WTC11 (cell line): Measurements from ENCODE around the gene TGM4. TPM values are rescaled to one million over a fixed set of nuclear protein-coding genes. Genes with fewer than 3 reads are reported as not detected.

ENCODE experiments used
- ATAC-seq: fragments of 200-7000 bp; cut with Tn5 transposase; 2 replicates; pipeline ENCODE4 v1.10.0; 2021; ENCODE audit warnings: mild to moderate bottlenecking, moderate library complexity
- CTCF ChIA-PET: fragments of 300-600 bp; sonication (Branson Sonifier 250); formaldehyde crosslinking; loops from one replicate; lab custom pipeline; 2021; ENCODE audit warnings: antibody characterized with exemption; lab: Charles Lee
- POLR2A ChIA-PET: fragments of 350-600 bp; sonication (Branson Sonifier 250); formaldehyde crosslinking; loops from one replicate; lab custom pipeline; 2021; ENCODE audit warnings: antibody characterized with exemption; lab: Charles Lee
- DNase-seq: peaks from one replicate; pipeline ENCODE4 v3.0.0; 2021; ENCODE audit warnings: low spot score
- H3K27ac Mint-ChIP-seq: 2 replicates; pipeline ENCODE4 v1.8.0; 2021; ENCODE audit warnings: mixed read lengths
- H3K27me3 Mint-ChIP-seq: 2 replicates; pipeline ENCODE4 v1.8.0; 2021; ENCODE audit warnings: low read depth, mild to moderate bottlenecking, moderate library complexity, mixed read lengths
- H3K36me3 Mint-ChIP-seq: 2 replicates; pipeline ENCODE4 v1.8.0; 2021; ENCODE audit warnings: mixed read lengths
- H3K4me1 Mint-ChIP-seq: 2 replicates; pipeline ENCODE4 v1.8.0; 2022; ENCODE audit warnings: mixed read lengths
- H3K4me3 Mint-ChIP-seq: 2 replicates; pipeline ENCODE4 v1.8.0; 2021; ENCODE audit warnings: mild to moderate bottlenecking, moderate library complexity, mixed read lengths
- H3K9me3 Mint-ChIP-seq: 2 replicates; pipeline ENCODE4 v1.8.0; 2021; ENCODE audit warnings: mixed read lengths
- ATF1 ChIP-seq: sonication (generic); formaldehyde crosslinking; IDR thresholded peaks from 2 replicates; pipeline ENCODE4 v1.8.1; 2023; ENCODE audit warnings: mild to moderate bottlenecking, moderate library complexity, missing genetic modification reagents
- ATF3 ChIP-seq: sonication (generic); formaldehyde crosslinking; conservative IDR thresholded peaks from 2 replicates; pipeline ENCODE4 v1.8.1; 2022; ENCODE audit warnings: mild to moderate bottlenecking, missing genetic modification reagents
- CREB1 ChIP-seq: sonication (generic); formaldehyde crosslinking; IDR thresholded peaks from 2 replicates; pipeline ENCODE4 v1.8.0; 2023; ENCODE audit warnings: mild to moderate bottlenecking, missing genetic modification reagents
- ETV6 ChIP-seq: sonication (generic); formaldehyde crosslinking; IDR thresholded peaks from 2 replicates; pipeline ENCODE4 v1.8.1; 2022; ENCODE audit warnings: mild to moderate bottlenecking, missing genetic modification reagents
- FOXJ3 ChIP-seq: sonication (generic); formaldehyde crosslinking; IDR thresholded peaks from 2 replicates; pipeline ENCODE4 v1.9.0; 2021; ENCODE audit warnings: missing genetic modification reagents, mild to moderate bottlenecking, borderline replicate concordance
- GRHL2 ChIP-seq: fragments of 250-450 bp; sonication (Bioruptor Pico); IDR thresholded peaks from 2 replicates; pipeline ENCODE4 v1.8.0; 2022; ENCODE audit warnings: mild to moderate bottlenecking, moderate library complexity; ENCODE audit not compliant: insufficient replicate concordance, severe bottlenecking
- GTF2I ChIP-seq: fragments of 250-450 bp; sonication (Bioruptor Pico); conservative IDR thresholded peaks from 2 replicates; pipeline ENCODE4 v1.4.0; 2021; ENCODE audit warnings: mild to moderate bottlenecking
- HMGA2 ChIP-seq: fragments of 250-450 bp; sonication (Bioruptor Pico); IDR thresholded peaks from 2 replicates; pipeline ENCODE4 v1.4.0; 2021; ENCODE audit warnings: mild to moderate bottlenecking, moderate library complexity
- HMGXB4 ChIP-seq: sonication (generic); formaldehyde crosslinking; IDR thresholded peaks from 2 replicates; pipeline ENCODE4 v1.8.1; 2023; ENCODE audit warnings: mild to moderate bottlenecking, moderate library complexity, missing genetic modification reagents
- JAZF1 ChIP-seq: fragments of 250-450 bp; sonication (Bioruptor Pico); IDR thresholded peaks from 2 replicates; pipeline ENCODE4 v1.9.0; 2021; ENCODE audit warnings: moderate library complexity, mild to moderate bottlenecking, inconsistent platforms
- NR3C1 ChIP-seq: sonication (generic); formaldehyde crosslinking; conservative IDR thresholded peaks from 2 replicates; pipeline ENCODE4 v1.8.1; 2023; ENCODE audit warnings: low read depth, mild to moderate bottlenecking, missing genetic modification reagents
- OVOL2 ChIP-seq: fragments of 250-450 bp; sonication (Bioruptor Pico); IDR thresholded peaks from 2 replicates; pipeline ENCODE4 v1.9.0; 2021; ENCODE audit warnings: mild to moderate bottlenecking, borderline replicate concordance
- RELA ChIP-seq: sonication (generic); formaldehyde crosslinking; IDR thresholded peaks from 2 replicates; pipeline ENCODE4 v1.8.1; 2022; ENCODE audit warnings: missing genetic modification reagents, mild to moderate bottlenecking, borderline replicate concordance
- TEAD4 ChIP-seq: sonication (generic); formaldehyde crosslinking; IDR thresholded peaks from 2 replicates; pipeline ENCODE4 v1.8.0; 2022; ENCODE audit warnings: mild to moderate bottlenecking, missing genetic modification reagents
- ZNF138 ChIP-seq: sonication (generic); formaldehyde crosslinking; conservative IDR thresholded peaks from 2 replicates; pipeline ENCODE4 v1.8.1; 2022; ENCODE audit warnings: mild to moderate bottlenecking, moderate library complexity, missing genetic modification reagents
- total RNA-seq: library from RNA; stranded (reverse); gene quantifications from 3 replicates; pipeline ENCODE4 v1.2.3, GENCODE V29; 2021
- TF ChIP-seq, protein P1 (sequence below): sonication (generic); formaldehyde crosslinking; IDR thresholded peaks from 2 replicates; pipeline ENCODE4 v1.8.0; 2022; ENCODE audit warnings: mild to moderate bottlenecking, missing genetic modification reagents
- TF ChIP-seq, protein P2 (sequence below): sonication (generic); formaldehyde crosslinking; conservative IDR thresholded peaks from 2 replicates; pipeline ENCODE4 v1.8.1; 2023; ENCODE audit warnings: mild to moderate bottlenecking, low read depth, missing genetic modification reagents, moderate library complexity
- TF ChIP-seq, protein P3 (sequence below): sonication (generic); formaldehyde crosslinking; IDR thresholded peaks from 2 replicates; pipeline ENCODE4 v1.8.1; 2023; ENCODE audit warnings: mild to moderate bottlenecking, missing genetic modification reagents, moderate library complexity
- TF ChIP-seq, protein P4 (sequence below): sonication (generic); formaldehyde crosslinking; IDR thresholded peaks from 2 replicates; pipeline ENCODE4 v1.8.1; 2023; ENCODE audit warnings: mild to moderate bottlenecking, missing genetic modification reagents
- TF ChIP-seq, protein P5 (sequence below): sonication (generic); formaldehyde crosslinking; IDR thresholded peaks from 2 replicates; pipeline ENCODE4 v1.8.1; 2022; ENCODE audit warnings: low read depth, missing genetic modification reagents, borderline replicate concordance

TGM4 gene
- total RNA-seq, 1 experiment from 2014 or later = not detected

DNA sequence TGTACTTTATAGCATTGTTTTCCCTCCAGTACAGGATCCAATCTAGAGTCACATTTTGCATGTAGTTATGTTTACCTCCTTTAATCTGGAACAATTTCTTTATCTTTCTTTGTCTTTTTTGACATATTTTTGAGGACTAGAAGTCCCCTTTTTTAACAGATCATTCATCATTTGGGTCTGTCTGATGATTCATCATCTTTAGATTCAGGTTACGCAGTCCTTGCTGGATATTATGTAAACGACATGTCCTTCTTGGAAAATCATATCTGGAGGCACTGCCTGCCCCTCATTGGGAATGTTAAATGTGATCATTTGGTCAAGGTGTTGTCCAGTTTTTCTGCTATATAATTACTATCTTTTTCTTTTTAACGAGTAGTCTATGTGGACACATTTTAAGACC, 18.3 kb downstream of the TGM4 start:
- DNase-seq (no peak), ATAC-seq (no peak)
- Mint-ChIP-seq H3K4me1 (peaks cover 26% of the 10 kb centered on the region), H3K9me3 (peaks cover 11% of the 10 kb centered on the region), H3K27ac (no peak overlapping the region), H3K36me3 (no peaks in the 10 kb centered on the region), H3K27me3 (no peaks in the 10 kb centered on the region), H3K4me3 (no peak overlapping the region)
- ChIA-PET POLR2A (no interaction called here), CTCF (no interaction called here)
- no peak for TF ChIP-seq TEAD4 (CRISPR knock-in tag)
- TF ChIP-seq, protein P1, sequence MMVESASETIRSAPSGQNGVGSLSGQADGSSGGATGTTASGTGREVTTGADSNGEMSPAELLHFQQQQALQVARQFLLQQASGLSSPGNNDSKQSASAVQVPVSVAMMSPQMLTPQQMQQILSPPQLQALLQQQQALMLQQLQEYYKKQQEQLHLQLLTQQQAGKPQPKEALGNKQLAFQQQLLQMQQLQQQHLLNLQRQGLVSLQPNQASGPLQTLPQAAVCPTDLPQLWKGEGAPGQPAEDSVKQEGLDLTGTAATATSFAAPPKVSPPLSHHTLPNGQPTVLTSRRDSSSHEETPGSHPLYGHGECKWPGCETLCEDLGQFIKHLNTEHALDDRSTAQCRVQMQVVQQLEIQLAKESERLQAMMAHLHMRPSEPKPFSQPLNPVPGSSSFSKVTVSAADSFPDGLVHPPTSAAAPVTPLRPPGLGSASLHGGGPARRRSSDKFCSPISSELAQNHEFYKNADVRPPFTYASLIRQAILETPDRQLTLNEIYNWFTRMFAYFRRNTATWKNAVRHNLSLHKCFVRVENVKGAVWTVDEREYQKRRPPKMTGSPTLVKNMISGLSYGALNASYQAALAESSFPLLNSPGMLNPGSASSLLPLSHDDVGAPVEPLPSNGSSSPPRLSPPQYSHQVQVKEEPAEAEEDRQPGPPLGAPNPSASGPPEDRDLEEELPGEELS (CRISPR knock-in tag) = no peak
- no peak for TF ChIP-seq GRHL2 (CRISPR knock-in tag)
- TF ChIP-seq HMGA2 = no peak
- TF ChIP-seq, protein P2, sequence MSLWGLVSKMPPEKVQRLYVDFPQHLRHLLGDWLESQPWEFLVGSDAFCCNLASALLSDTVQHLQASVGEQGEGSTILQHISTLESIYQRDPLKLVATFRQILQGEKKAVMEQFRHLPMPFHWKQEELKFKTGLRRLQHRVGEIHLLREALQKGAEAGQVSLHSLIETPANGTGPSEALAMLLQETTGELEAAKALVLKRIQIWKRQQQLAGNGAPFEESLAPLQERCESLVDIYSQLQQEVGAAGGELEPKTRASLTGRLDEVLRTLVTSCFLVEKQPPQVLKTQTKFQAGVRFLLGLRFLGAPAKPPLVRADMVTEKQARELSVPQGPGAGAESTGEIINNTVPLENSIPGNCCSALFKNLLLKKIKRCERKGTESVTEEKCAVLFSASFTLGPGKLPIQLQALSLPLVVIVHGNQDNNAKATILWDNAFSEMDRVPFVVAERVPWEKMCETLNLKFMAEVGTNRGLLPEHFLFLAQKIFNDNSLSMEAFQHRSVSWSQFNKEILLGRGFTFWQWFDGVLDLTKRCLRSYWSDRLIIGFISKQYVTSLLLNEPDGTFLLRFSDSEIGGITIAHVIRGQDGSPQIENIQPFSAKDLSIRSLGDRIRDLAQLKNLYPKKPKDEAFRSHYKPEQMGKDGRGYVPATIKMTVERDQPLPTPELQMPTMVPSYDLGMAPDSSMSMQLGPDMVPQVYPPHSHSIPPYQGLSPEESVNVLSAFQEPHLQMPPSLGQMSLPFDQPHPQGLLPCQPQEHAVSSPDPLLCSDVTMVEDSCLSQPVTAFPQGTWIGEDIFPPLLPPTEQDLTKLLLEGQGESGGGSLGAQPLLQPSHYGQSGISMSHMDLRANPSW (CRISPR knock-in tag) = no peak
- TF ChIP-seq ZNF138 (CRISPR knock-in tag) = no peak
- TF ChIP-seq ETV6 (CRISPR knock-in tag) = no peak

GRCh38 chr3:44893097-44893496, 18.7 kb downstream of the TGM4 start:
- H3K9me3 Mint-ChIP-seq = peaks cover 11% of the 10 kb centered on the region
- TF ChIP-seq FOXJ3 (CRISPR knock-in tag) (no peak), ATF1 (CRISPR knock-in tag) (no peak), OVOL2 (CRISPR knock-in tag) (no peak), HMGXB4 (CRISPR knock-in tag) (no peak), NR3C1 (no peak), ATF3 (CRISPR knock-in tag) (no peak), GTF2I (CRISPR knock-in tag) (no peak), RELA (CRISPR knock-in tag) (no peak), CREB1 (no peak), JAZF1 (CRISPR knock-in tag) (no peak), ETV6 (CRISPR knock-in tag) (no peak), TEAD4 (CRISPR knock-in tag) (no peak)
- TF ChIP-seq, protein P3, sequence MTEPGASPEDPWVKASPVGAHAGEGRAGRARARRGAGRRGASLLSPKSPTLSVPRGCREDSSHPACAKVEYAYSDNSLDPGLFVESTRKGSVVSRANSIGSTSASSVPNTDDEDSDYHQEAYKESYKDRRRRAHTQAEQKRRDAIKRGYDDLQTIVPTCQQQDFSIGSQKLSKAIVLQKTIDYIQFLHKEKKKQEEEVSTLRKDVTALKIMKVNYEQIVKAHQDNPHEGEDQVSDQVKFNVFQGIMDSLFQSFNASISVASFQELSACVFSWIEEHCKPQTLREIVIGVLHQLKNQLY = no peak
- TF ChIP-seq, protein P4, sequence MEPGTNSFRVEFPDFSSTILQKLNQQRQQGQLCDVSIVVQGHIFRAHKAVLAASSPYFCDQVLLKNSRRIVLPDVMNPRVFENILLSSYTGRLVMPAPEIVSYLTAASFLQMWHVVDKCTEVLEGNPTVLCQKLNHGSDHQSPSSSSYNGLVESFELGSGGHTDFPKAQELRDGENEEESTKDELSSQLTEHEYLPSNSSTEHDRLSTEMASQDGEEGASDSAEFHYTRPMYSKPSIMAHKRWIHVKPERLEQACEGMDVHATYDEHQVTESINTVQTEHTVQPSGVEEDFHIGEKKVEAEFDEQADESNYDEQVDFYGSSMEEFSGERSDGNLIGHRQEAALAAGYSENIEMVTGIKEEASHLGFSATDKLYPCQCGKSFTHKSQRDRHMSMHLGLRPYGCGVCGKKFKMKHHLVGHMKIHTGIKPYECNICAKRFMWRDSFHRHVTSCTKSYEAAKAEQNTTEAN = no peak
- TF ChIP-seq, protein P5, sequence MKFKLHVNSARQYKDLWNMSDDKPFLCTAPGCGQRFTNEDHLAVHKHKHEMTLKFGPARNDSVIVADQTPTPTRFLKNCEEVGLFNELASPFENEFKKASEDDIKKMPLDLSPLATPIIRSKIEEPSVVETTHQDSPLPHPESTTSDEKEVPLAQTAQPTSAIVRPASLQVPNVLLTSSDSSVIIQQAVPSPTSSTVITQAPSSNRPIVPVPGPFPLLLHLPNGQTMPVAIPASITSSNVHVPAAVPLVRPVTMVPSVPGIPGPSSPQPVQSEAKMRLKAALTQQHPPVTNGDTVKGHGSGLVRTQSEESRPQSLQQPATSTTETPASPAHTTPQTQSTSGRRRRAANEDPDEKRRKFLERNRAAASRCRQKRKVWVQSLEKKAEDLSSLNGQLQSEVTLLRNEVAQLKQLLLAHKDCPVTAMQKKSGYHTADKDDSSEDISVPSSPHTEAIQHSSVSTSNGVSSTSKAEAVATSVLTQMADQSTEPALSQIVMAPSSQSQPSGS (CRISPR knock-in tag) = no peak
- no peaks in the 10 kb centered on the region for H3K27me3 Mint-ChIP-seq
- H3K36me3 Mint-ChIP-seq = no peaks in the 10 kb centered on the region
- H3K4me3 Mint-ChIP-seq = no peak overlapping the region
- ChIA-PET POLR2A (no interaction called here), CTCF (no interaction called here)
- ATAC-seq = no peak
- peaks cover 22% of the 10 kb centered on the region for H3K4me1 Mint-ChIP-seq
- DNase-seq = no peak
- H3K27ac Mint-ChIP-seq = no peak overlapping the region
